SU-DHL-6 (cell line): ENCODE data around the gene EPB41L5.

Experiments used
- H2AFZ ChIP-seq: fragments of 200-600 bp; sonication (generic); 2 replicates; pipeline ENCODE4 v1.6.1; 2014; ENCODE audit warnings: low read depth, mild to moderate bottlenecking, moderate library complexity, mixed read lengths, antibody characterized with exemption, low read length; ENCODE audit not compliant: severe bottlenecking
- H3F3A ChIP-seq: fragments of 200-600 bp; shearing (Covaris generic); 2 replicates; pipeline ENCODE4 v1.6.0; 2016; ENCODE audit warnings: antibody characterized with exemption, mild to moderate bottlenecking; ENCODE audit not compliant: insufficient read depth
- H3K27ac ChIP-seq: fragments of 200-600 bp; sonication (generic); 2 replicates; pipeline ENCODE4 v1.5.1; 2016; ENCODE audit warnings: low read depth, mild to moderate bottlenecking, low read length, moderate library complexity, mixed read lengths
- H3K27me3 ChIP-seq: fragments of 200-600 bp; sonication (generic), shearing (Covaris generic); 2 replicates; pipeline ENCODE4 v1.6.0; 2014; ENCODE audit warnings: mild to moderate bottlenecking, low read length
- H3K36me3 ChIP-seq: fragments of 200-600 bp; sonication (generic); 2 replicates; pipeline ENCODE4 v1.6.1; 2014; ENCODE audit warnings: mild to moderate bottlenecking, low read length, mixed read lengths
- H3K4me2 ChIP-seq: fragments of 300-600, 200-600 bp; shearing (Covaris generic), sonication (generic); 2 replicates; pipeline ENCODE4 v1.6.0; 2014; ENCODE audit warnings: low read length, low read depth, mild to moderate bottlenecking; ENCODE audit not compliant: poor library complexity, severe bottlenecking
- H3K4me3 ChIP-seq: fragments of 200-600 bp; sonication (generic); 2 replicates; pipeline ENCODE4 v1.5.1; 2014; ENCODE audit warnings: antibody characterized with exemption, low read length, mild to moderate bottlenecking, mixed read lengths; ENCODE audit not compliant: insufficient read depth, poor library complexity, severe bottlenecking
- H3K79me2 ChIP-seq: fragments of 200-600 bp; sonication (generic); 2 replicates; pipeline ENCODE4 v1.6.1; 2014; ENCODE audit warnings: mild to moderate bottlenecking, low read length, moderate library complexity; ENCODE audit not compliant: insufficient read depth
- H3K9ac ChIP-seq: fragments of 200-600 bp; sonication (generic); 2 replicates; pipeline ENCODE4 v1.7.0; 2014; ENCODE audit warnings: mild to moderate bottlenecking, low read length
- H3K9me2 ChIP-seq: fragments of 200-600 bp; sonication (generic); replicated peaks from 2 replicates; pipeline ENCODE4 v1.6.1; 2014; ENCODE audit warnings: low read length; ENCODE audit not compliant: insufficient read depth
- H3K9me3 ChIP-seq: fragments of 200-600 bp; sonication (generic); 2 replicates; pipeline ENCODE4 v1.6.1; 2014; ENCODE audit warnings: low read length, mixed read lengths; ENCODE audit not compliant: insufficient read depth
- H4K20me1 ChIP-seq: fragments of 200-600 bp; sonication (generic); 2 replicates; pipeline ENCODE4 v1.6.1; 2014; ENCODE audit warnings: low read depth, mild to moderate bottlenecking, antibody characterized with exemption, low read length, moderate library complexity, mixed read lengths
- EZH2phosphoT487 ChIP-seq: fragments of 200-600 bp; sonication (generic), shearing (Covaris generic); conservative IDR thresholded peaks from 2 replicates; pipeline ENCODE4 v1.6.1; 2018; ENCODE audit warnings: mild to moderate bottlenecking, antibody characterized with exemption, low read length, moderate library complexity, mixed read lengths
- TF ChIP-seq, protein P1 (sequence below): fragments of 200-600 bp; sonication (generic); IDR thresholded peaks from one replicate; pipeline ENCODE4 v1.5.1; 2017; ENCODE audit warnings: antibody characterized with exemption, mild to moderate bottlenecking, low read length, moderate library complexity; ENCODE audit not compliant: insufficient read depth, poor library complexity, severe bottlenecking

The EPB41L5 gene

GRCh38 chr2:120103723-120104467, 91.0 kb downstream of the EPB41L5 start:
- H2AFZ ChIP-seq, result no peak overlapping the region
- no peak overlapping the region for H3K9ac ChIP-seq
- no peaks in the 10 kb centered on the region for H3K27me3 ChIP-seq
- H3K9me3 ChIP-seq, result no peaks in the 10 kb centered on the region
- H3K27ac ChIP-seq, result no peak overlapping the region
- H3K4me3 ChIP-seq, result no peak overlapping the region
- no peaks in the 10 kb centered on the region for H3K36me3 ChIP-seq
- H3K4me2 ChIP-seq, result no peak overlapping the region
- H4K20me1 ChIP-seq, result no peaks in the 10 kb centered on the region
- H3F3A ChIP-seq, result no peaks in the 10 kb centered on the region
- no peaks in the 10 kb centered on the region for H3K9me2 ChIP-seq
- no peaks in the 10 kb centered on the region for H3K79me2 ChIP-seq
- TF ChIP-seq, protein P1, sequence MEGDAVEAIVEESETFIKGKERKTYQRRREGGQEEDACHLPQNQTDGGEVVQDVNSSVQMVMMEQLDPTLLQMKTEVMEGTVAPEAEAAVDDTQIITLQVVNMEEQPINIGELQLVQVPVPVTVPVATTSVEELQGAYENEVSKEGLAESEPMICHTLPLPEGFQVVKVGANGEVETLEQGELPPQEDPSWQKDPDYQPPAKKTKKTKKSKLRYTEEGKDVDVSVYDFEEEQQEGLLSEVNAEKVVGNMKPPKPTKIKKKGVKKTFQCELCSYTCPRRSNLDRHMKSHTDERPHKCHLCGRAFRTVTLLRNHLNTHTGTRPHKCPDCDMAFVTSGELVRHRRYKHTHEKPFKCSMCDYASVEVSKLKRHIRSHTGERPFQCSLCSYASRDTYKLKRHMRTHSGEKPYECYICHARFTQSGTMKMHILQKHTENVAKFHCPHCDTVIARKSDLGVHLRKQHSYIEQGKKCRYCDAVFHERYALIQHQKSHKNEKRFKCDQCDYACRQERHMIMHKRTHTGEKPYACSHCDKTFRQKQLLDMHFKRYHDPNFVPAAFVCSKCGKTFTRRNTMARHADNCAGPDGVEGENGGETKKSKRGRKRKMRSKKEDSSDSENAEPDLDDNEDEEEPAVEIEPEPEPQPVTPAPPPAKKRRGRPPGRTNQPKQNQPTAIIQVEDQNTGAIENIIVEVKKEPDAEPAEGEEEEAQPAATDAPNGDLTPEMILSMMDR, result no peak
- TF ChIP-seq EZH2phosphoT487, result no peak

- Histone ChIP-seq H3K36me3 (no peaks in the 10 kb centered on the region), H3K27ac (no peak overlapping the region)
- no peak for TF ChIP-seq EZH2phosphoT487
- TF ChIP-seq, protein P1, result no peak
These were observed 91.9 kb downstream of the EPB41L5 start for GRCh38 chr2:120104772-120105171.

GRCh38 chr2:120105360-120105759, 92.5 kb downstream of the EPB41L5 start:
- H3K79me2 ChIP-seq, result no peaks in the 10 kb centered on the region
- no peak overlapping the region for H3K27ac ChIP-seq
- no peaks in the 10 kb centered on the region for H4K20me1 ChIP-seq
- H3K36me3 ChIP-seq, result no peaks in the 10 kb centered on the region
- H3K9me3 ChIP-seq, result no peaks in the 10 kb centered on the region
- H3K9me2 ChIP-seq, result no peaks in the 10 kb centered on the region
- no peak overlapping the region for H3K4me2 ChIP-seq
- H2AFZ ChIP-seq, result no peak overlapping the region
- no peaks in the 10 kb centered on the region for H3F3A ChIP-seq
- H3K4me3 ChIP-seq, result no peak overlapping the region
- H3K9ac ChIP-seq, result no peak overlapping the region
- no peak for TF ChIP-seq EZH2phosphoT487
- TF ChIP-seq, protein P1, result no peak
- H3K27me3 ChIP-seq, result no peaks in the 10 kb centered on the region

More at GRCh38 chr2:120104772-120105171, 91.9 kb downstream of the EPB41L5 start:
- Histone ChIP-seq H3K4me2 (no peak overlapping the region), H3F3A (no peaks in the 10 kb centered on the region), H3K27me3 (no peaks in the 10 kb centered on the region), H3K9me3 (no peaks in the 10 kb centered on the region), H4K20me1 (no peaks in the 10 kb centered on the region), H3K79me2 (no peaks in the 10 kb centered on the region), H3K4me3 (no peak overlapping the region), H3K9ac (no peak overlapping the region), H3K9me2 (no peaks in the 10 kb centered on the region), H2AFZ (no peak overlapping the region)
